IMR-90 (cell line): ENCODE measurements around the gene EVX1. TPM values are rescaled to one million over a fixed set of nuclear protein-coding genes. Genes with fewer than 3 reads are reported as not detected.

Experiments
- ATAC-seq: fragments of 200-7000 bp; cut with Tn5 transposase; 2 replicates; pipeline ENCODE4 v1.9.1; 2020; ENCODE audit warnings: low read depth, mild to moderate bottlenecking, moderate library complexity
- BruUV-seq: library from RNA; stranded (reverse); fragments of 400-500 nt; replicated peaks from 2 replicates; lab custom pipeline; 2021; lab: Mats Ljungman, UMichigan
- CTCF ChIA-PET: fragments of 300-600 bp; formaldehyde crosslinking; extraction: SDS; loops from one replicate; lab custom pipeline; 2021; ENCODE audit warnings: antibody characterized with exemption; lab: Yijun Ruan, JAX
- POLR2A ChIA-PET: fragments of 300-600 bp; sonication (Branson Sonifier 250); formaldehyde crosslinking; loops from one replicate; lab custom pipeline; 2022; ENCODE audit warnings: antibody characterized with exemption; ENCODE audit not compliant: unreplicated experiment; lab: Charles Lee
- DNase-seq: peaks from one replicate; pipeline ENCODE4 v3.0.0; 2013
- H2AFZ ChIP-seq: replicated peaks from 2 replicates; pipeline ENCODE3; 2013; ENCODE audit warnings: low read length, mild to moderate bottlenecking; ENCODE audit not compliant: poor library complexity
- H2AK5ac ChIP-seq: 2 replicates; pipeline ENCODE4 v1.6.1; 2013; ENCODE audit warnings: low read depth, low read length, inconsistent platforms
- H2AK9ac ChIP-seq: replicated peaks from 2 replicates; pipeline ENCODE3; 2013; ENCODE audit warnings: mild to moderate bottlenecking, low read depth, low read length, moderate library complexity; ENCODE audit not compliant: poor library complexity
- H2BK120ac ChIP-seq: 2 replicates; pipeline ENCODE4 v1.6.1; 2013; ENCODE audit warnings: low read depth, low read length, inconsistent platforms
- H2BK15ac ChIP-seq: 3 replicates; pipeline ENCODE4 v1.6.1; 2013; ENCODE audit warnings: low read depth, low read length, inconsistent platforms
- H2BK20ac ChIP-seq: 2 replicates; pipeline ENCODE4 v1.6.1; 2013; ENCODE audit warnings: low read depth, mild to moderate bottlenecking, inconsistent platforms, low read length, moderate library complexity
- H2BK5ac ChIP-seq: 2 replicates; pipeline ENCODE4 v1.6.1; 2013; ENCODE audit warnings: mild to moderate bottlenecking, low read depth, low read length, inconsistent platforms; ENCODE audit not compliant: poor library complexity, severe bottlenecking
- H3K14ac ChIP-seq: replicated peaks from 2 replicates; pipeline ENCODE4 v1.6.1; 2013; ENCODE audit warnings: low read depth, low read length, inconsistent platforms
- H3K18ac ChIP-seq: 2 replicates; pipeline ENCODE4 v1.6.1; 2013; ENCODE audit warnings: low read depth, low read length, control low read depth
- H3K23ac ChIP-seq: 2 replicates; pipeline ENCODE4 v1.6.1; 2013; ENCODE audit warnings: low read depth, low read length, inconsistent platforms
- H3K27ac ChIP-seq: 2 replicates; pipeline ENCODE4 v1.5.1; 2013; ENCODE audit warnings: mild to moderate bottlenecking, control low read depth, low read length; ENCODE audit not compliant: insufficient read depth
- H3K27me3 ChIP-seq: 2 replicates; pipeline ENCODE4 v1.6.1; 2013; ENCODE audit warnings: low read length; ENCODE audit not compliant: control insufficient read depth, insufficient read depth
- H3K36me3 ChIP-seq: 2 replicates; pipeline ENCODE4 v1.6.1; 2013; ENCODE audit warnings: low read length, mixed read lengths; ENCODE audit not compliant: control insufficient read depth, insufficient read depth
- H3K4ac ChIP-seq: 2 replicates; pipeline ENCODE4 v1.6.1; 2013; ENCODE audit warnings: low read depth, low read length, inconsistent platforms
- H3K4me1 ChIP-seq: 2 replicates; pipeline ENCODE4 v1.6.1; 2013; ENCODE audit warnings: low read length, mixed read lengths; ENCODE audit not compliant: control insufficient read depth, insufficient read depth
- H3K4me2 ChIP-seq: 2 replicates; pipeline ENCODE4 v1.6.1; 2013; ENCODE audit warnings: low read depth, mild to moderate bottlenecking, control low read depth, low read length, moderate library complexity
- H3K4me3 ChIP-seq: 2 replicates; pipeline ENCODE4 v1.5.1; 2013; ENCODE audit warnings: low read depth, mild to moderate bottlenecking, control low read depth, low read length, moderate library complexity; ENCODE audit not compliant: insufficient read depth
- H3K56ac ChIP-seq: 2 replicates; pipeline ENCODE4 v1.6.1; 2013; ENCODE audit warnings: low read length, inconsistent platforms; ENCODE audit not compliant: insufficient read depth; ENCODE audit errors: extremely low read depth
- H3K79me1 ChIP-seq, 2 experiments: 2 replicates each; pipeline ENCODE4 v1.6.1; 2013; ENCODE audit warnings: low read length in 2 of 2, inconsistent platforms in 1 of 2, low read depth in 1 of 2
- H3K9ac ChIP-seq: 2 replicates; pipeline ENCODE4 v1.6.1; 2013; ENCODE audit warnings: low read depth, low read length, control low read depth
- H3K9me1 ChIP-seq: 2 replicates; pipeline ENCODE4 v1.6.1; 2013; ENCODE audit warnings: low read length, inconsistent platforms; ENCODE audit not compliant: insufficient read depth
- H3K9me3 ChIP-seq: 2 replicates; pipeline ENCODE4 v1.6.1; 2013; ENCODE audit warnings: low read length; ENCODE audit not compliant: control insufficient read depth, insufficient read depth
- H4K20me1 ChIP-seq: 2 replicates; pipeline ENCODE4 v1.6.1; 2013; ENCODE audit warnings: low read length, inconsistent platforms; ENCODE audit not compliant: insufficient read depth
- H4K5ac ChIP-seq: 2 replicates; pipeline ENCODE4 v1.6.1; 2013; ENCODE audit warnings: mild to moderate bottlenecking, low read depth, low read length, control low read depth
- H4K8ac ChIP-seq, 2 experiments: 2 replicates each; pipeline ENCODE4 v1.6.1; 2013; ENCODE audit warnings: low read depth in 2 of 2, low read length in 2 of 2, control low read depth in 1 of 2, inconsistent platforms in 1 of 2
- H4K91ac ChIP-seq: 2 replicates; pipeline ENCODE4 v1.6.1; 2013; ENCODE audit warnings: low read depth, low read length, inconsistent platforms; ENCODE audit not compliant: insufficient read depth
- CEBPB ChIP-seq: IDR thresholded peaks from 2 replicates; pipeline ENCODE4 v1.6.1; 2012; ENCODE audit warnings: low read depth, low read length, improper control_type of control experiment
- ELK1 ChIP-seq: fragments of 150-350 bp; IDR thresholded peaks from 2 replicates; pipeline ENCODE4 v1.6.1; 2016; ENCODE audit warnings: low read depth, mild to moderate bottlenecking, low read length, moderate library complexity, borderline replicate concordance
- FOS ChIP-seq: fragments of 150-350 bp; IDR thresholded peaks from 2 replicates; pipeline ENCODE4 v1.6.1; 2016; ENCODE audit warnings: low read depth, low read length
- MAFK ChIP-seq: IDR thresholded peaks from 2 replicates; pipeline ENCODE4 v1.6.1; 2012; ENCODE audit warnings: low read depth, low read length, improper control_type of control experiment
- MAZ ChIP-seq: IDR thresholded peaks from 2 replicates; pipeline ENCODE4 v1.6.1; 2012; ENCODE audit warnings: low read depth, mild to moderate bottlenecking, low read length, improper control_type of control experiment, moderate library complexity, borderline replicate concordance
- NFE2L2 ChIP-seq: fragments of 150-350 bp; IDR thresholded peaks from 2 replicates; pipeline ENCODE4 v1.6.1; 2016; ENCODE audit warnings: low read depth, mild to moderate bottlenecking, low read length
- POLR2A ChIP-seq: IDR thresholded peaks from 2 replicates; pipeline ENCODE4 v1.6.1; 2012; ENCODE audit warnings: mild to moderate bottlenecking, low read depth, low read length
- RAD21 ChIP-seq: IDR thresholded peaks from 2 replicates; pipeline ENCODE4 v1.6.1; 2012; ENCODE audit warnings: low read length, improper control_type of control experiment
- RCOR1 ChIP-seq: IDR thresholded peaks from 2 replicates; pipeline ENCODE4 v1.6.1; 2012; ENCODE audit warnings: mild to moderate bottlenecking, low read length, improper control_type of control experiment; ENCODE audit not compliant: insufficient replicate concordance
- WGBS, 2 experiments: methylation state at CpG; one replicate each; pipeline versions ENCODE4 v1.1.5 to v1.1.7; 2013; ENCODE audit warnings: missing lambda C conversion rate in 2 of 2; ENCODE audit not compliant: insufficient read length in 1 of 2; ENCODE audit errors: extremely low coverage in 2 of 2; 5-methylcytosine and 5-hydroxymethylcytosine counted together
- dilution Hi-C: fragments of 300-500 bp; cut with HindIII; formaldehyde crosslinking; loops from one replicate; pipeline ENCODE4 v1.14.3; 2018; ENCODE audit warnings: low sequenced_read_pairs; ENCODE audit not compliant: unreplicated experiment
- in situ Hi-C: fragments of 300-500 bp; cut with MboI; formaldehyde crosslinking; loops from 3 replicates; pipeline ENCODE4 v1.14.3; 2019; ENCODE audit warnings: low sequenced_read_pairs, inconsistent platforms, mixed read lengths
- intact Hi-C: fragments of 100-400 bp; cut with micrococcal nuclease; formaldehyde crosslinking; loops from 2 replicates; pipeline ENCODE4 v1.10.0; 2022
- polyA plus RNA-seq, 3 experiments: library from polyadenylated mRNA; depleted of rRNA; stranded (reverse); fragments of >200 nt; gene quantifications; 2 replicates each; pipeline ENCODE4 v1.2.3, GENCODE V29; 2012; ENCODE audit warnings: low replicate concordance in 1 of 3
- total RNA-seq: library from RNA; depleted of rRNA; stranded (reverse); fragments of >200 nt; gene quantifications from 2 replicates; pipeline ENCODE4 v1.2.3, GENCODE V29; 2012

Gene EVX1
- total and polyA plus RNA-seq, 2 of the 4 experiments (the other 2 are of a cell fraction) = not detected

- H4K91ac ChIP-seq = no peak overlapping the region
- H3K4ac ChIP-seq = no peak overlapping the region
- no peak overlapping the region for H4K5ac ChIP-seq
- in situ Hi-C loops (no loop called here), dilution Hi-C loops (no loop called here), intact Hi-C loops (no loop called here)
- no peak overlapping the region for H3K18ac ChIP-seq
- H3K4me3 ChIP-seq = no peak overlapping the region
- no peak for DNase-seq
- H2AK5ac ChIP-seq = no peak overlapping the region
- CTCF ChIA-PET = no interaction called here
- TF ChIP-seq POLR2A (no peak), RCOR1 (no peak), ELK1 (no peak), NFE2L2 (no peak), MAZ (no peak), RAD21 (no peak), FOS (no peak), CEBPB (no peak), MAFK (no peak)
- H3K27ac ChIP-seq = no peak overlapping the region
- H3K27me3 ChIP-seq = peaks cover 100% of the 10 kb centered on the region
- no TSS peak for BruUV-seq
- H2BK20ac ChIP-seq = no peak overlapping the region
- H4K8ac ChIP-seq = no peak overlapping the region
- POLR2A ChIA-PET = no interaction called here
- H3K36me3 ChIP-seq = no peaks in the 10 kb centered on the region
- no peak overlapping the region for H3K14ac ChIP-seq
- no peaks in the 10 kb centered on the region for H3K79me1 ChIP-seq
- whole genome bisulfite sequencing, 2 experiments = 0% methylated on average over 8 of the region's 18 CpGs; no CpG with 5 or more reads in 1 of the 2 experiments
- H3K9me3 ChIP-seq = peaks cover 27% of the 10 kb centered on the region
- H2AFZ ChIP-seq = peak overlapping the region; percentile 48
- H3K56ac ChIP-seq = no peak overlapping the region
- H3K23ac ChIP-seq = no peak overlapping the region
- no peak overlapping the region for H3K9ac ChIP-seq
- H3K4me1 ChIP-seq = no peaks in the 10 kb centered on the region; the same call in 1 of the 2 replicates
- no peak overlapping the region for H2BK5ac ChIP-seq
- H3K4me2 ChIP-seq = no peak overlapping the region
- H4K20me1 ChIP-seq = no peaks in the 10 kb centered on the region
- no peak overlapping the region for H2AK9ac ChIP-seq
- H2BK120ac ChIP-seq = no peak overlapping the region
- H3K9me1 ChIP-seq = no peaks in the 10 kb centered on the region
- no peak for ATAC-seq
- no peak overlapping the region for H2BK15ac ChIP-seq
Observed at GRCh38 chr7:27244488-27245123, 2.0 kb downstream of the EVX1 start.
